ES-I3 (cell line): ENCODE measurements around the gene IGF2BP2.

Experiments
- H3K36me3 ChIP-seq: 2 replicates; pipeline ENCODE4 v1.6.1; 2013; ENCODE audit warnings: mild to moderate bottlenecking, low read length, control low read depth, moderate library complexity; ENCODE audit not compliant: insufficient read depth
- H3K4me1 ChIP-seq: 2 replicates; pipeline ENCODE4 v1.6.1; 2013; ENCODE audit warnings: mild to moderate bottlenecking, control low read depth, low read length; ENCODE audit not compliant: insufficient read depth
- H3K9ac ChIP-seq: 2 replicates; pipeline ENCODE4 v1.6.1; 2013; ENCODE audit warnings: low read depth, mild to moderate bottlenecking, low read length, moderate library complexity
- H3K9me3 ChIP-seq: 2 replicates; pipeline ENCODE4 v1.6.1; 2013; ENCODE audit warnings: mild to moderate bottlenecking, low read length, moderate library complexity; ENCODE audit not compliant: control insufficient read depth, insufficient read depth

Gene IGF2BP2

DNA sequence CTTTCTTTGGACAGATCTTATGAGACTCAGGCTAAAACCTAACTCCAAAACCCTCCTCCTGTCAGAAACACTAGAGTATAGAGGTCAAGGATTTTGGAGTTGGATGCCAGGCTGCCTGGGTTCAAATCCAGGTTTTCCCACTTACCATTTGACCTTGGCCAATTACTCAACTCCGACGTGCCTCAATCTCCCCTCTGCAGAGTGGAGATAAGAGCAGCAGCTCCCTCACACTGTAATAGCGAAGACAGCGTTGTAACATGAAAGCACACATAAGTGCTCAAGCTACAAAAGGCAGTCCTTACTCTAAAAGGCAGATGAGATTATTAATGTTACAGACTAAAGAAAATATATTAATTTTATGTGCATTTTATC, 90.1 kb downstream of the IGF2BP2 start:
- Histone ChIP-seq H3K36me3 (no peaks in the 10 kb centered on the region), H3K9me3 (no peaks in the 10 kb centered on the region), H3K4me1 (peaks cover 19% of the 10 kb centered on the region), H3K9ac (no peak overlapping the region)

DNA sequence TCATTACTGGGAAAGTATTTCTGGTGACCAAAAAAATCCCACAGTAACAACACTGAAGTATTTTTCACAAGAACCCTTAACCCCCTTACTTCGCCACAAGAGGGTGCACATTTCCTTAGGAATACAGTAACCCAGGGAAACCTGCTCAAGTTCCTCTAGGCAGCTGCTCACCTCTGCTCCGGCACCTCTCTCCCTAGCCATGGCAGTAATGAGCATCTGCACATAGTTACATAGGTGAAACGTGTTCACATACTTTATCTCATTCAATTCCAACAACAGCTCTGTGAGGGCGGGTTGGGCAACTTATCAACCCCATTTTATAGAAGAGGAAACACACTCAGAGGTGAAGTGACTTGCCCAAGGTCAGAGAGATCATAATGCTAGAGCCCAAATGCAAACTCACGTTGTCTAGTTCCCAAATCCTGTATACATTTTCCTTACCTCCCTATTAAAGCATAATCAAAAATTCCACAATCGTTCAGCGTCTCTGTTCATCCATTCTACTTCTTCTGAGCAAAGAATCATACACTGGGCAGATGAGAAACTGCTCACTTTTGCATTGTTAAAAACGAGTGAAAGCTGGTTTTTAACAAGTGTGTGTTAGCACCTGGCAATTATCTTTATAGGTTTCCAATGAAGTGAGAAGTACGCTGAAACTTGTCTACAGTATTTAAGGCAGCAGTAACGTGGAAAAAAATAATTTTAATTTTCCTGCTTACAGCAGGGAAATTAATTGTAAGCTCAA, 90.7 kb downstream of the IGF2BP2 start:
- Histone ChIP-seq H3K9ac (no peak overlapping the region), H3K9me3 (no peaks in the 10 kb centered on the region), H3K4me1 (peaks cover 23% of the 10 kb centered on the region)

GRCh38 chr3:185732782-185733181, 92.1 kb downstream of the IGF2BP2 start:
- H3K9ac ChIP-seq: no peak overlapping the region
- H3K36me3 ChIP-seq: no peaks in the 10 kb centered on the region
- peaks cover 35% of the 10 kb centered on the region for H3K4me1 ChIP-seq
- H3K9me3 ChIP-seq: no peaks in the 10 kb centered on the region

More for the DNA sequence above, 90.7 kb downstream of the IGF2BP2 start:
- no peaks in the 10 kb centered on the region for H3K36me3 ChIP-seq

DNA sequence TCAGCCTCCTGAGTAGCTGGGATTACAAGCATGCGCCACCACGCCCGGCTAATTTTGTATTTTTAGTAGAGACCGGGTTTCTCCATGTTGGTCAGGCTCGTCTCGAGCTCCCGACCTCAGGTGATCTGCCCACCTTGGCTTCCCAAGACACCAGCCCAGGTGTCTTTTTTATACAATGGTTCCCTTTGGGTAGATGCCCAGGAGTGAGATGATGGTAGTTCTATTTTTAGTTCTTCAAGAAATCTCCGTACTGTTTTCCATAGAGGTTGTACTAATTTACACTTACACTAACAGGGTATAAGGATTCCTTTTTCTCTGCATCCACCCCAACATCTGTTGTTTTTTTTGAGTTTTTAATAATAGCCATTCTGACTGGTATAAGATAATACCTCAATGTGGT, 94.3 kb downstream of the IGF2BP2 start:
- Histone ChIP-seq H3K36me3 (no peaks in the 10 kb centered on the region), H3K9me3 (no peaks in the 10 kb centered on the region), H3K4me1 (peaks cover 53% of the 10 kb centered on the region), H3K9ac (no peak overlapping the region)

DNA sequence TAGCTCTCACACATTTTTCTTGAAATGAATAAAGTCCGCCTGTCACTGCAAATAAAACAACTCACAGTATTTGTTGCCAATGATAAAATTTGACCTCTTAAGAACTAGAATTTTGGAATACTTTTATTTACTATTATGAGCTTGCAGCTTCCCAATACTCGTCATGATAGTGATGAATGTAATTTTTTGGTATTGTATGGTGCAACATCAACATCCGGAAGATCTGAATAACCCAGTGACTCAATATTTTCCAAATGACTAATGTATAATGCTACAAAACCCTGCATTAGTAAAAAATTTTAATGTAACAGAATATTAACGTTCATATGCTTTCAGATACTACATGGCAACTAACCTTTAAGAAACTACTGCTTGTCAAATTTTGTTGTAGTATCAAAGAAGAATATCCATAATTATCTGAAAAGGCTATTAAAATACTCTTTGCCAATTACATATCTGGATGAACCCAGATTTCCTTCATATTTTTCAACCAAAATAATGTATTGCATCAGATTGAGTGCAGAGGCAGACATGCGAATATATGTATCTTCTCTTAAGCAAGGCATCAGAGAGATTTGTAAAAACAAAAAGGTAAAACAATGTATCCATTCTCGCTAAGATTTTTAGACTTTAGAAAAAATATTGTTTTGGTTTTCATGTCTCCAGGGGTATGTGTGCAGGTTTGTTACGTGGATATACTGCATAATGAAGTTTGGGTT, 95.3 kb downstream of the IGF2BP2 start:
- no peak overlapping the region for H3K9ac ChIP-seq
- H3K4me1 ChIP-seq: peaks cover 59% of the 10 kb centered on the region
- H3K36me3 ChIP-seq: no peaks in the 10 kb centered on the region
- no peaks in the 10 kb centered on the region for H3K9me3 ChIP-seq

DNA sequence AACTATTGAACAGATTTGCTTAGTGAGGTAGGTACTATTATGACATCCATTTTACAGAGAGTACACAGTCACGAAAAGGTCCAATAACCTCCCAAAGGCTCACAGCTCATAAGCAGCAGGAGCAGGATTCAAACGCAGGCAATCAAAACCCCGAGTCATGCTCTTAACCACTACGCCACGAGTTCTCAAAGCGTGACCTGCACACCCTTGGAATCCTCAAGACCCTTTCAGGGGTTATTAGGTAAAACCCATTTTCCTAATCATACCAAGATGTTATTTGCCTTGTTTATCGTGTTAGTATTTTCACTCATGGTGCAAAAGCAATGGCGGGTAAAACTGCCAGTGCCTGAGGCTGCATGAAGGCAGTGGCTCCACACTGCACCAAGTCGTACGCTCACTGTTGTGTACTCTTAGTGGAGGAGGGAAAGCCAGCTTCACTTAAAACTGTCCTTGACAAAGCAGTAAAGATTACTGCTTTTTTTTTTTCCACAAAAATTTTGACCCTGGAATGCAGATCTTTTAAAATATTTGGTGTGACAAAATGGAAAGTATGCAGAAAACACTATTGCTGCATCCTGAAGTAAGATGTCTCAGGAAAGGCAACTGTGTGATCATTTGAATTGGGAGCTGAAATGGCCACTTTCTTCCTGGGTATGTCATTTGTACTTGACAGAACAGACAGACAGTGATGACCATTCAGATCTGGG, 96.1 kb downstream of the IGF2BP2 start:
- Histone ChIP-seq H3K36me3 (no peaks in the 10 kb centered on the region), H3K4me1 (peaks cover 62% of the 10 kb centered on the region), H3K9ac (no peak overlapping the region), H3K9me3 (no peaks in the 10 kb centered on the region)

- peaks cover 58% of the 10 kb centered on the region for H3K4me1 ChIP-seq
- H3K36me3 ChIP-seq: no peaks in the 10 kb centered on the region
- H3K9ac ChIP-seq: no peak overlapping the region
- H3K9me3 ChIP-seq: no peaks in the 10 kb centered on the region
Observed at GRCh38 chr3:185727873-185728272, 97.0 kb downstream of the IGF2BP2 start.

- no peaks in the 10 kb centered on the region for H3K9me3 ChIP-seq
- no peaks in the 10 kb centered on the region for H3K36me3 ChIP-seq
- H3K4me1 ChIP-seq: peaks cover 48% of the 10 kb centered on the region
- no peak overlapping the region for H3K9ac ChIP-seq
Observed at GRCh38 chr3:185726254-185726967, 98.4 kb downstream of the IGF2BP2 start.

DNA sequence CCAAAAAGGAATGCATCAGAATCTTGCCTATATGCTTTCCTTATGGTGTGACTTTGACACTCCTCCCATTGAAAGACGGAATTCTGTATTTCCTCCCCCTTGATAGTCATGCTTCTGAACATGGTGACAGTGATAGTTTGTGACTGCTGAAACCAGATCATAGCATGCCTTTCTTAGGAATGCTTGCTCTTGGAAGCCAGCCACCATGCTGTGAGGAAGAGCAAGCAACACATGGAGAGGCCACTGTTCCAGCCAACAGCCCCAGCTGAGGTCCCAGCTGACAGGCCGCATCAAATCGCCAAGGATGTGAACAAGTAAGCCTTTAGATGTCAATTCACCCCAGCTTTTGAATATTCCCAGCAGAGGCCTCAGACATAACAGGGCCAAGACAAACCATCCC, 100.1 kb downstream of the IGF2BP2 start:
- Histone ChIP-seq H3K4me1 (peaks cover 48% of the 10 kb centered on the region), H3K9me3 (no peaks in the 10 kb centered on the region), H3K9ac (no peak overlapping the region), H3K36me3 (no peaks in the 10 kb centered on the region)

GRCh38 chr3:185724251-185724650, 100.6 kb downstream of the IGF2BP2 start:
- H3K36me3 ChIP-seq: no peaks in the 10 kb centered on the region
- peaks cover 48% of the 10 kb centered on the region for H3K4me1 ChIP-seq
- H3K9me3 ChIP-seq: no peaks in the 10 kb centered on the region
- H3K9ac ChIP-seq: no peak overlapping the region

GRCh38 chr3:185722881-185723280, 102.0 kb downstream of the IGF2BP2 start:
- H3K36me3 ChIP-seq: no peaks in the 10 kb centered on the region
- peaks cover 42% of the 10 kb centered on the region for H3K4me1 ChIP-seq
- H3K9ac ChIP-seq: no peak overlapping the region
- H3K9me3 ChIP-seq: no peaks in the 10 kb centered on the region

GRCh38 chr3:185721970-185722369, 102.9 kb downstream of the IGF2BP2 start:
- Histone ChIP-seq H3K4me1 (peaks cover 43% of the 10 kb centered on the region), H3K9me3 (no peaks in the 10 kb centered on the region), H3K36me3 (no peaks in the 10 kb centered on the region), H3K9ac (no peak overlapping the region)

- peaks cover 46% of the 10 kb centered on the region for H3K4me1 ChIP-seq
- no peaks in the 10 kb centered on the region for H3K36me3 ChIP-seq
- no peak overlapping the region for H3K9ac ChIP-seq
- no peaks in the 10 kb centered on the region for H3K9me3 ChIP-seq
Observed at GRCh38 chr3:185720326-185720725, 104.5 kb downstream of the IGF2BP2 start.
